HepG2 (cell line): ENCODE data around the gene TNFAIP8L3. TPM values are rescaled to one million over a fixed set of nuclear protein-coding genes. Genes with fewer than 3 reads are reported as not detected.
A peak's percentile ranks its signal among the peaks of the same experiment; 100 is the strongest.

Experiments
- ATAC-seq: fragments of 200-7000 bp; cut with Tn5 transposase; 3 replicates; pipeline ENCODE4 v1.9.1; 2020; ENCODE audit warnings: mild to moderate bottlenecking, moderate library complexity
- BruUV-seq: library from RNA; stranded (reverse); fragments of 400-500 nt; replicated peaks from 2 replicates; lab custom pipeline; 2021; lab: Mats Ljungman, UMichigan
- CTCF ChIA-PET: fragments of 300-600 bp; formaldehyde crosslinking; extraction: SDS; loops from one replicate; lab custom pipeline; 2021; ENCODE audit warnings: low total read pairs, inconsistent platforms, low intra/inter-chr PET ratio; lab: Yijun Ruan, JAX
- POLR2A ChIA-PET: fragments of 350-600 bp; sonication (Branson Sonifier 250); formaldehyde crosslinking; loops from one replicate; lab custom pipeline; 2020; ENCODE audit warnings: antibody characterized with exemption, inconsistent platforms; lab: Yijun Ruan, JAX
- DNase-seq: peaks from one replicate; pipeline ENCODE4 v3.0.0-alpha.2; 2015; ENCODE audit warnings: low spot score
- FAIRE-seq: peaks from 3 replicates; lab custom pipeline; 2011; peaks lifted over from hg19 to GRCh38; lab: Jason Lieb, UNC
- H2AFZ ChIP-seq: one replicate; pipeline ENCODE4 v1.6.1; 2011; ENCODE audit warnings: low read length, inconsistent platforms
- H3K27ac ChIP-seq: fragments of 300-600 bp; 3 replicates; pipeline ENCODE4 v1.8.0; 2011; ENCODE audit warnings: mixed run types, mild to moderate bottlenecking, mixed read lengths, low read length, inconsistent platforms; ENCODE audit not compliant: insufficient read depth; ENCODE audit errors: extremely low read length
- H3K27me3 ChIP-seq, 2 experiments: fragments of 200-600 bp in 1 of 2; 2 replicates in 1 of 2; 3 replicates in 1 of 2; pipeline versions ENCODE4 v1.6.0 to v1.8.0; 2011; ENCODE audit warnings: low read length in 2 of 2, mild to moderate bottlenecking in 2 of 2, moderate library complexity in 2 of 2, inconsistent platforms in 1 of 2; ENCODE audit not compliant: insufficient read depth in 2 of 2, control insufficient read depth in 1 of 2
- H3K36me3 ChIP-seq, 2 experiments: fragments of 200-600 bp in 1 of 2; replicated peaks in 1 of 2; 2 replicates in 1 of 2; 3 replicates in 1 of 2; pipeline versions ENCODE4 v1.5.1 to v1.8.0; 2011; ENCODE audit warnings: low read length in 2 of 2, inconsistent platforms in 1 of 2; ENCODE audit not compliant: insufficient read depth in 2 of 2, control insufficient read depth in 1 of 2
- H3K4me1 ChIP-seq: 2 replicates; pipeline ENCODE4 v1.5.1; 2012; ENCODE audit warnings: low read length, inconsistent platforms; ENCODE audit not compliant: insufficient read depth
- H3K4me2 ChIP-seq: 2 replicates; pipeline ENCODE4 v1.6.0; 2011; ENCODE audit warnings: low read depth, low read length, inconsistent platforms
- H3K4me3 ChIP-seq, 3 experiments: fragments of 200-600 bp in 1 of 3; sonication (generic), shearing (Covaris generic) in 1 of 3; replicated peaks in 1 of 3; 2 replicates each; pipeline ENCODE4 v1.5.1; 2011 to 2016; ENCODE audit warnings: low read length in 3 of 3, inconsistent platforms in 2 of 3, low read depth in 2 of 3, mild to moderate bottlenecking in 2 of 3, control low read depth in 1 of 3, mixed read lengths in 1 of 3; ENCODE audit not compliant: insufficient read depth in 1 of 3
- H3K79me2 ChIP-seq: one replicate; pipeline ENCODE4 v1.6.1; 2011; ENCODE audit warnings: low read length, inconsistent platforms; ENCODE audit not compliant: insufficient read depth
- H3K9ac ChIP-seq: 2 replicates; pipeline ENCODE4 v1.6.0; 2011; ENCODE audit warnings: mild to moderate bottlenecking, low read depth, low read length, inconsistent platforms; ENCODE audit not compliant: insufficient read depth
- H3K9me3 ChIP-seq: 2 replicates; pipeline ENCODE4 v1.5.1; 2012; ENCODE audit warnings: mild to moderate bottlenecking, low read length
- H4K20me1 ChIP-seq: 2 replicates; pipeline ENCODE4 v1.6.0; 2011; ENCODE audit warnings: inconsistent platforms, mild to moderate bottlenecking, low read length, moderate library complexity; ENCODE audit not compliant: insufficient read depth
- MED1 ChIP-seq: sonication (generic); formaldehyde crosslinking; IDR thresholded peaks from 2 replicates; pipeline ENCODE4 v1.4.0; 2020; ENCODE audit warnings: missing genetic modification reagents
- PCBP1 ChIP-seq: fragments of 200-400 bp; formaldehyde crosslinking; IDR thresholded peaks from 2 replicates; pipeline ENCODE4 v1.6.1; 2017; ENCODE audit warnings: mild to moderate bottlenecking, low read depth, low read length, borderline replicate concordance
- ZNF143 ChIP-seq: sonication (generic); formaldehyde crosslinking; IDR thresholded peaks from 2 replicates; pipeline ENCODE4 v1.4.0; 2020; ENCODE audit warnings: missing genetic modification reagents
- ZNF768 ChIP-seq: sonication (generic); formaldehyde crosslinking; IDR thresholded peaks from 2 replicates; pipeline ENCODE4 v1.4.0; 2020; ENCODE audit warnings: missing genetic modification reagents
- WGBS: methylation state at CpG from one replicate; pipeline ENCODE4 v1.1.6; 2017; ENCODE audit warnings: low lambda C conversion rate; 5-methylcytosine and 5-hydroxymethylcytosine counted together
- in situ Hi-C: cut with HindIII; loops from 2 replicates; pipeline ENCODE4 v1.10.0; 2017; ENCODE audit warnings: low pct_unique_long_range_greater_than_20kb; ENCODE audit not compliant: extremely low pct_ligation_motif_present
- intact Hi-C: fragments of 100-400 bp; cut with micrococcal nuclease; formaldehyde crosslinking; loops from one replicate; pipeline ENCODE4 v1.10.0; 2022; ENCODE audit not compliant: unreplicated experiment
- polyA plus RNA-seq, 8 experiments: library from polyadenylated mRNA; depleted of rRNA in 3 of 8; stranded (reverse) in 7 of 8; unstranded in 1 of 8; fragments of >200 nt; fragmentation: Illumina TruSeq in 4 of 8; extraction: Trizol in 4 of 8; gene quantifications; 2 replicates each; pipeline versions ENCODE4 v1.2.1 to v1.2.3, GENCODE V29; 2011 to 2016; ENCODE audit warnings: low read depth in 4 of 8, missing spikeins in 1 of 8, mixed read lengths in 1 of 8; ENCODE audit not compliant: insufficient read depth in 1 of 8
- total RNA-seq, 5 experiments: library from RNA; depleted of rRNA; stranded (reverse); fragments of >200 nt; fragmentation: Illumina TruSeq; extraction: Trizol; gene quantifications; 2 replicates each; pipeline ENCODE4 v1.2.3, GENCODE V29; 2016; ENCODE audit warnings: low read depth in 1 of 5
- TF ChIP-seq, protein P1 (sequence below): sonication (generic); formaldehyde crosslinking; IDR thresholded peaks from 2 replicates; pipeline ENCODE4 v1.5.1; 2020; ENCODE audit warnings: mild to moderate bottlenecking, missing genetic modification reagents, moderate library complexity
- TF ChIP-seq, protein P2 (sequence below): sonication (generic); formaldehyde crosslinking; conservative IDR thresholded peaks from 2 replicates; pipeline ENCODE4 v1.5.0; 2020; ENCODE audit warnings: missing genetic modification reagents

The TNFAIP8L3 gene
- total and polyA plus RNA-seq, 2 of the 13 experiments (the other 11 are each of a cell fraction or from before 2014, with no cell fraction given), result 0.15 to 4.0 TPM

DNA sequence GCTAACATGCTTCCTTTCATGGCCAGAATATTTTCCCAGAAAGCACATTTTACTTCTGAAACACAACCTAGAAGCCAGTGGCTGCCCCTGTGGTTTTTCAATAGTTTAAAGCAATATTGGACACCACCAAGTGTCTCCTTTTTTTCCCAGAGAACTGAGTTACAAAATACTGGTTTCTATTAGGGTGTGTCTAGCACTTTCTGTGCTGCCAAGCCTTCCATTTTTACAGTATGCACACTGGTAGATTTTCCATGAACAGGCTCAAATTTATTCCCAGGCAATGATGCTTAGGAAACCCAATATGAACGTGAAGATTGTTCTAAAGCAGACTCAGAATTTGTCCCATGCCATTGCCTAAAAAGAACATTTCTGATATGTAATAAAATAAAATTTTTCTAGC lies 7.2 kb downstream of the TNFAIP8L3 start (continued):
- TF ChIP-seq, protein P1, sequence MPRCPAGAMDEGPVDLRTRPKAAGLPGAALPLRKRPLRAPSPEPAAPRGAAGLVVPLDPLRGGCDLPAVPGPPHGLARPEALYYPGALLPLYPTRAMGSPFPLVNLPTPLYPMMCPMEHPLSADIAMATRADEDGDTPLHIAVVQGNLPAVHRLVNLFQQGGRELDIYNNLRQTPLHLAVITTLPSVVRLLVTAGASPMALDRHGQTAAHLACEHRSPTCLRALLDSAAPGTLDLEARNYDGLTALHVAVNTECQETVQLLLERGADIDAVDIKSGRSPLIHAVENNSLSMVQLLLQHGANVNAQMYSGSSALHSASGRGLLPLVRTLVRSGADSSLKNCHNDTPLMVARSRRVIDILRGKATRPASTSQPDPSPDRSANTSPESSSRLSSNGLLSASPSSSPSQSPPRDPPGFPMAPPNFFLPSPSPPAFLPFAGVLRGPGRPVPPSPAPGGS, result no peak
- TF ChIP-seq MED1 (CRISPR knock-in tag), result no peak
- no peak for TF ChIP-seq PCBP1
- TF ChIP-seq, all 625 proteins: peak for 0

DNA sequence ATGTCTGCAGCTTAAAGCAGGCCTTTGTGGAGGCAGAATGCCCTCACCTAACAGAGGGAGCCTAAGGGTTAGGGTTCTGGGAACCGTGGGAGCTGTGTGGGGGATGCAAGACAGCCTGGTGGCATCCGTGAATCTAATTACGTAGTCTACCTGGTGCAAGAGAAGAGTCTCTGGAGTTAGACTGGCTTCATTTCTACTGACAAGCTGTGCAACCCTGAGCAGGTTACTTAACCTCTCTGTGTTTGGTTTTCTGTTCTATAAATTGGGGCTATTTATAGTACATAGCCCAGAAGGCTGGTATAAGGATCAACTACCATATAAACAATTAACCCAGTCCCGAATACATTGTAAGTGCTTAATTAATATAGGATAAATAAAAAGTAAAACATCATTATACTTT lies 8.3 kb downstream of the TNFAIP8L3 start:
- POLR2A ChIA-PET, result no interaction called here
- Histone ChIP-seq H3K9me3 (no peaks in the 10 kb centered on the region), H3K36me3 (no peaks in the 10 kb centered on the region; a peak in 1 of 5 replicates), H3K4me3 (no peak overlapping the region), H3K27ac (no peak overlapping the region), H4K20me1 (no peaks in the 10 kb centered on the region), H3K79me2 (no peaks in the 10 kb centered on the region), H2AFZ (no peak overlapping the region), H3K4me1 (no peaks in the 10 kb centered on the region), H3K9ac (no peak overlapping the region), H3K4me2 (no peak overlapping the region), H3K27me3 (no peaks in the 10 kb centered on the region)
- in situ Hi-C loops, result no loop called here
- DNase-seq (no peak), FAIRE-seq (no peak), ATAC-seq (no peak)
- TF ChIP-seq, protein P2, sequence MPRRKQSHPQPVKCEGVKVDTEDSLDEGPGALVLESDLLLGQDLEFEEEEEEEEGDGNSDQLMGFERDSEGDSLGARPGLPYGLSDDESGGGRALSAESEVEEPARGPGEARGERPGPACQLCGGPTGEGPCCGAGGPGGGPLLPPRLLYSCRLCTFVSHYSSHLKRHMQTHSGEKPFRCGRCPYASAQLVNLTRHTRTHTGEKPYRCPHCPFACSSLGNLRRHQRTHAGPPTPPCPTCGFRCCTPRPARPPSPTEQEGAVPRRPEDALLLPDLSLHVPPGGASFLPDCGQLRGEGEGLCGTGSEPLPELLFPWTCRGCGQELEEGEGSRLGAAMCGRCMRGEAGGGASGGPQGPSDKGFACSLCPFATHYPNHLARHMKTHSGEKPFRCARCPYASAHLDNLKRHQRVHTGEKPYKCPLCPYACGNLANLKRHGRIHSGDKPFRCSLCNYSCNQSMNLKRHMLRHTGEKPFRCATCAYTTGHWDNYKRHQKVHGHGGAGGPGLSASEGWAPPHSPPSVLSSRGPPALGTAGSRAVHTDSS (CRISPR knock-in tag), result no peak
- TF ChIP-seq ZNF768 (CRISPR knock-in tag) (peak; percentile 79), ZNF143 (CRISPR knock-in tag) (no peak)
- WGBS, result 97% methylated on average over 4 of the region's 4 CpGs
- intact Hi-C loops, result no loop called here
- CTCF ChIA-PET, result no interaction called here
- no TSS peak for BruUV-seq
